HG03103 (cell line): ENCODE data around the gene PDE6A.

Source experiments
- ATAC-seq: cut with Tn5 transposase; IDR thresholded peaks from one replicate; pipeline ENCODE4 v1.9.1; 2021; ENCODE audit warnings: low read depth; ENCODE audit not compliant: unreplicated experiment

PDE6A gene

DNA sequence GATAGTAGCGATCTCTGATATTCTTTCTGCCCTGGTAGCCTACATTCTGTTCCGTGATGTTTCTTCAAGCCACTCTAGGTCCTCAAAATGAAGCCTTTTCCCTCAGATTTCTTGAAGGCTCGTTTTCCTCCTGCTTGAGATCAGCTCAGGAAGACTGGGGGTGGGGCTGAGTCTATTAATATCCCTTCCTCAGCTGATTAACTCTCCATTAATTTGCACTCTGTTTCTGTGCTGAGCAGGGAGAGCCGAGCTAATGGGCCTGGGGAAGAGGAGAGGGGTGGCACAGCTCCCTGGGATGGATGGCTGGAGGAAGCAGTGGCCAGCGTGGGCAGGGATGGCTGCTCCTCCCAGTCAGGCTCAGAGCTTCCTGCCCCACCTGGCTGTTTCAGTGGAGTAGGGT is 121.2 kb downstream of the PDE6A start:
- ATAC-seq = no peak

DNA sequence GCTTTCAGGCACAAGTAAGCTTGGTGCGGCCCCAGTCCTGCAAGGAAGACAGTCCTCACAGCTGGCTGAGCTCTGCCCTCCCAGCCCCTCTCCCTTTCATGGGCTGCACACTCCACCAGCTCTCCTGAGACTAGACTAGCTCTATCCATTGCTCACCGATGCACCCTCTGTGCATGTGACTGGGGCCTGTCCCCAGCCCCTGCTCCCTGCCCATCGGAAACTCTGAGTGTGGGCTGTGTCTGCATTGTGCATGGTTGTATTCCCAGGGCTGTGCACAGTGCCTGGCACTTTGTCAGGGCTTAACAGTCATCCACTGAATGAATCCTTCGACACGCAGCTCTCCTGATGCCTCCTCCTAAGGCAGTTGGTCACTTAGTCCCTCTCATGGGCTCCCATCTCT is 122.3 kb downstream of the PDE6A start:
- ATAC-seq = no peak

DNA sequence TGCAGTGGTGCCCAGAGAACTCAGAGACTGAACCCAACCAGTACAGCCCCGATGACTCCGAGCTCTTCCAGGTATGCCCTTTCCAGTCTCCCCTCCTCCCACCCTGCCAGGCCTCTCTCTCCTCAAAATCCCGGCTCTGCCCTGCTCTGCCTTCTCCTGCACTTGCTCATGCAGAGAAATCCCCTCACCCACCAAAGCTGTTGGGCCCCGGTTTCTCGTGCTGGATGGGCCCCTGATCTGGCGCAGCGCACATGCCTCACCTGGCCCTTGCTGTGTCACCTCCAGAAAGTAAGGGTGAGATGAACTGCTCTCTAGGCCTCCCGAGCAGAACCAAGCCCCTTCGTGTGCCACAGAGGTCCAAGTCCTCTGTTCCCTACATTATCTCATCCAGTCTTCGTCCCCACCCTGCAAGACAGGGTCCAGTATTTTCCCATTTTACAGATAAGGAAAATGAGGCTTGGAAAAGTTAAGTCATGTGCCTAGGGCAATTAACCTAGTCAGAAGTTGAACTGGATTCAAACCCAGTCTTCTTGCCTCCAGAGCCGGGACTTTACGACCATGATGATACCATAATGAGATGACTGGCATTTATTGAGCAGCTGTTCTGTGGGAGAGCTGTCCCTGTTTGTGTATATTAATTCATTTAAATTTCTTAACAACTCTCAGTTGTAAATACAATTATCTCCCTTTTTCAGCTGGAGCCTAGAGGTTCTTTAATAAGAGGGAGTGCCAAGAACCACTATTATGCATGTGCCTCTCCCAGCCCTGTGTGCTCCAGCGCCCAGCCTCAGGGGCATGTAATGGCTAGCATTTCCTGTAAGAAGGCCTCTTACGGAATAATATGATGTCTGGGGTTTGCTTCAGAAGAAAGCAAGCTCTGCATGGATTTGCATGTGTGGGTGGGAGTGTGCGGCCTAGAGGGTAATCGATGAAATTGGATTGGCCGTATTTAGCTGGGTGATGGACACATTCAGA is 123.8 kb downstream of the PDE6A start:
- no peak for ATAC-seq

DNA sequence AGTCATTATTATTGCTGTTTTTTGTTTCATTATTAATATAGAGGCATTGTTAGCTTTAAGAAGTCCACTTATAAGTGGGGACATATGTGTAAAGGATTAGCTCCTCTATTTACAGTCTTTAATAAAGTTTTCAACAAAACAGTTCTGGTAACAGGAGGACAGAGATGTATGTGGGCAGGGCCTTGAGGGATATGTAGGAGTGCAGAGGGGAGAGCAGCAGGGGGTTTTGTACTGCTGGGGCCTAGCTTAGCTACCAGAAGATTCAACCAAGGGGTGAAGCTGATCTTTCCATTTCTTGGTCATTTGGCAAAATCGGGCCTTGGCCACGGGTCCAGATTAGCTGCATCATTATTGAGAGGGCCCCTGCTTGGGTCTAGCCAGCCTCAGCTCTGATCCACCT is 124.6 kb downstream of the PDE6A start:
- ATAC-seq = no peak

DNA sequence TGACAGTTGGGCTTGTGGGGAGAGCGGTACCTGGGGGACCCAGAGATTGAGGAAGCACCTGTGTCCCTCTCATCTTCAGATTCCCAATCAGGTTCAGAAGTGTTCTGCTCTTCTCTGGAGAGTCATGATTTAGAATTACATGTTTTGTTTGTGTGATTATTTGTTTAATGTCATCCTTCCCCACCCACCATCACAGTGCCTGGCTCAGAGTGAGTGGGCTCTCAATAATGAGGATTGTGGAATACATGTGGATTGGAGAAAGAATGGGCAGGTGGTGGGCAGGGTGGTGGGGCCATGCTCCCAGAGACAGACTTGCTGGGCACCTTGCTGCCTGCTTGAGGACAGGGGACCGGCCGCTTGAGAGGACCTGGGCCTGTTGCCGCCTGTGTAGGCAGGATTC is 126.5 kb downstream of the PDE6A start:
- no peak for ATAC-seq

DNA sequence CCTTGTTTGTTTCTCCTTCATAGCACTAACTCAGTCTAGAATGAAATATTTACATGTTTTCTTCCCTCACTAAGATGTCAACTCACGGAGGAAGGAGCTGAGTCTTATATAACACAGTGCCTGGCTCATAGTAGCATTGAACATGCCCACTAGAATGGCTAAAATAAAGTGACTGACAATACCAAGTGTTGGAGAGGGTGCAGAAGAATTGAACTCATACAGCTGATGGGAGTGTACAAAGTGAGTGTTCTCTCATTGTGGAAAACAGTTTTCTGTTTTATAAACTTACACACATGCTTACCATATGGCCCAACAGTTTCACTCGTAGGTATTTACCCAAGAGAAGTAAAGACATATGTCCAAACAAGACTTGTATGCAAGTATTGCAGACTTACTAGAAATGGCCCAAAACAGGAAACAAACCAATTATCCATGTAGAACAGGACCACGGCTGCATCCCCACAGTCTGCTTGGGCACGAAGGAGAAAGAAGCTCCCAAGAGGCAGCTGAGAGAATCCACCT is 127.0 kb downstream of the PDE6A start:
- no peak for ATAC-seq

GRCh38 chr5:149816661-149817060 is 127.9 kb downstream of the PDE6A start:
- ATAC-seq = no peak

- no peak for ATAC-seq
Observed at GRCh38 chr5:149811453-149811852, 133.1 kb downstream of the PDE6A start.

- ATAC-seq = no peak
Observed at GRCh38 chr5:149810856-149811255, 133.7 kb downstream of the PDE6A start.

- no peak for ATAC-seq
Observed at GRCh38 chr5:149809931-149810691, 134.5 kb downstream of the PDE6A start.

- no peak for ATAC-seq
Observed at GRCh38 chr5:149808264-149808982, 136.2 kb downstream of the PDE6A start.
